Hepatocyte (in vitro differentiated cells): ENCODE data around the gene PTGES. TPM values are rescaled to one million over a fixed set of nuclear protein-coding genes. Genes with fewer than 3 reads are reported as not detected.
A peak's percentile ranks its signal among the peaks of the same experiment; 100 is the strongest.
"Not testable (repeated sequence)": the region's sequence is repeated elsewhere in the genome, so short reads cannot be mapped to it uniquely, and the experiment has no call there.

Experiments
- DNase-seq: peaks from one replicate; pipeline ENCODE4 v3.0.0-alpha.2; 2016; ENCODE audit warnings: low spot score
- H2AFZ ChIP-seq: fragments of 200-600 bp; sonication (generic); 2 replicates; pipeline ENCODE4 v1.6.0; 2016; ENCODE audit warnings: antibody characterized with exemption, mild to moderate bottlenecking
- H3K27ac ChIP-seq: fragments of 200-600 bp; sonication (generic); 2 replicates; pipeline ENCODE4 v1.5.1; 2016; ENCODE audit warnings: mild to moderate bottlenecking
- H3K27me3 ChIP-seq: fragments of 200-600 bp; sonication (generic); 2 replicates; pipeline ENCODE4 v1.6.1; 2016
- H3K36me3 ChIP-seq: fragments of 200-600 bp; sonication (generic); replicated peaks from 2 replicates; pipeline ENCODE4 v1.5.1; 2016; ENCODE audit warnings: low read depth; ENCODE audit not compliant: insufficient read depth
- H3K4me1 ChIP-seq: fragments of 200-600 bp; sonication (generic); 2 replicates; pipeline ENCODE4 v1.5.1; 2016; ENCODE audit warnings: mild to moderate bottlenecking, moderate library complexity; ENCODE audit not compliant: insufficient read depth
- H3K4me2 ChIP-seq: fragments of 200-600 bp; sonication (generic); 2 replicates; pipeline ENCODE4 v1.6.0; 2016
- H3K4me3 ChIP-seq: fragments of 200-600 bp; sonication (generic); 2 replicates; pipeline ENCODE4 v1.5.1; 2016; ENCODE audit warnings: mild to moderate bottlenecking
- H3K79me2 ChIP-seq: fragments of 200-600 bp; sonication (generic); 2 replicates; pipeline ENCODE4 v1.6.0; 2017; ENCODE audit warnings: mild to moderate bottlenecking
- H3K9me2 ChIP-seq: fragments of 200-600 bp; sonication (generic); replicated peaks from 2 replicates; pipeline ENCODE4 v1.6.0; 2017; ENCODE audit warnings: mild to moderate bottlenecking; ENCODE audit not compliant: insufficient read depth
- H3K9me3 ChIP-seq: fragments of 200-600 bp; sonication (generic); 2 replicates; pipeline ENCODE4 v1.5.1; 2016; ENCODE audit warnings: low read depth, mild to moderate bottlenecking
- H4K20me1 ChIP-seq: fragments of 200-600 bp; sonication (generic); 2 replicates; pipeline ENCODE4 v1.6.0; 2016; ENCODE audit warnings: mild to moderate bottlenecking; ENCODE audit not compliant: insufficient read depth, poor library complexity, severe bottlenecking
- CTCF ChIP-seq: fragments of 200-600 bp; sonication (generic); IDR thresholded peaks from 2 replicates; pipeline ENCODE4 v1.5.1; 2016; ENCODE audit warnings: antibody characterized with exemption, mild to moderate bottlenecking; ENCODE audit not compliant: poor library complexity
- EZH2 ChIP-seq: fragments of 200-600 bp; sonication (generic); IDR thresholded peaks from 2 replicates; pipeline ENCODE4 v1.6.1; 2016; ENCODE audit warnings: antibody characterized with exemption, mild to moderate bottlenecking, borderline replicate concordance
- EZH2phosphoT487 ChIP-seq: fragments of 200-600 bp; sonication (generic); IDR thresholded peaks from one replicate; pipeline ENCODE4 v1.6.1; 2018; ENCODE audit warnings: antibody characterized with exemption, mild to moderate bottlenecking, low read depth, moderate library complexity; ENCODE audit not compliant: unreplicated experiment, severe bottlenecking
- WGBS: methylation state at CpG from one replicate; pipeline ENCODE4 v1.1.6; 2016; ENCODE audit warnings: low lambda C conversion rate; ENCODE audit errors: missing lambda C conversion rate; 5-methylcytosine and 5-hydroxymethylcytosine counted together
- polyA plus RNA-seq: library from polyadenylated mRNA; unstranded; fragments of >200 nt; fragmentation: Nextera tagmentation; extraction: Ambion mirVana; gene quantifications from 2 replicates; pipeline ENCODE4 v1.2.1, GENCODE V29; 2016
- total RNA-seq: library from RNA; depleted of rRNA; stranded (reverse); fragments of >200 nt; gene quantifications from 2 replicates; pipeline ENCODE4 v1.2.3, GENCODE V29; 2014

The PTGES gene
- total and polyA plus RNA-seq, 2 experiments from 2014 or later: 26.4 to 94.9 TPM

GRCh38 chr9:129768486-129768885, 15.6 kb upstream of the PTGES start:
- no peaks in the 10 kb centered on the region for H3K9me2 ChIP-seq
- H3K4me1 ChIP-seq: no peaks in the 10 kb centered on the region
- no peak overlapping the region for H3K27ac ChIP-seq
- WGBS: 91% methylated on average over 6 of the region's 6 CpGs
- no peaks in the 10 kb centered on the region for H3K79me2 ChIP-seq
- no peaks in the 10 kb centered on the region for H3K9me3 ChIP-seq
- H4K20me1 ChIP-seq: no peaks in the 10 kb centered on the region
- no peak for TF ChIP-seq CTCF
- no peak for TF ChIP-seq EZH2
- TF ChIP-seq EZH2phosphoT487: no peak
- no peak overlapping the region for H3K4me3 ChIP-seq
- H3K27me3 ChIP-seq: no peaks in the 10 kb centered on the region
- H3K4me2 ChIP-seq: no peak overlapping the region
- DNase-seq: no peak
- H2AFZ ChIP-seq: no peak overlapping the region
- no peaks in the 10 kb centered on the region for H3K36me3 ChIP-seq

DNA sequence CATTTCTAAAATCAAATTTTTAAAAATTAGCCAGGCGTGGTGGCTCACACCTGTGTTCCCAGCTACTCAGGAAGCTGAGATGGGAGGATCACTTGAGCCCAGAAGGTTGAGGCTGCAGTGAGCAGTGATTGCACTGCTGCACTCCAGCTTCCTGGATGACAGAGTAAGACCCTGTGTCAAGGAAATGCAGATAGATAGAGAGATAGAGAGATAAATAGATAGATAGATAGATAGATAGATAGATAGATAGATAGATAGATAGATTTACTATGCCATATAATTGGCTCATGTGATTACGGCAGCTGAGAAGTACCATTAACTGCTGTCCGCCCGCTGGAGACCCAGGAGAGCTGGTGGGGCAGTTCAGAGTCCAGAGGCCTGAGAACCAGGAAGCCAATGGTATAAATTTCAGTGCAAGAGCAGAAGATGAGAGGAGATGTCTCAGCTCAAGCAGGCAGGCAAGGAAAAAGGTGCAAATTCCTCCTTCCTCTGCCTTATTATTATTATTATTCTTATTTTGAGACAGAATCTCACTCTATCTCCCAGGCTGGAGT, 13.0 kb upstream of the PTGES start:
- no peaks in the 10 kb centered on the region for H3K27me3 ChIP-seq
- H3K4me2 ChIP-seq: no peak overlapping the region
- H3K9me2 ChIP-seq: no peaks in the 10 kb centered on the region
- no peak overlapping the region for H2AFZ ChIP-seq
- TF ChIP-seq CTCF (no peak), EZH2phosphoT487 (no peak), EZH2 (no peak)
- H3K79me2 ChIP-seq: no peaks in the 10 kb centered on the region
- DNase-seq: no peak
- no peak overlapping the region for H3K4me3 ChIP-seq
- 86% methylated on average over 4 of the region's 4 CpGs for WGBS
- peaks cover 19% of the 10 kb centered on the region for H3K4me1 ChIP-seq
- no peak overlapping the region for H3K27ac ChIP-seq
- H3K36me3 ChIP-seq: no peaks in the 10 kb centered on the region
- no peaks in the 10 kb centered on the region for H3K9me3 ChIP-seq
- H4K20me1 ChIP-seq: no peaks in the 10 kb centered on the region

DNA sequence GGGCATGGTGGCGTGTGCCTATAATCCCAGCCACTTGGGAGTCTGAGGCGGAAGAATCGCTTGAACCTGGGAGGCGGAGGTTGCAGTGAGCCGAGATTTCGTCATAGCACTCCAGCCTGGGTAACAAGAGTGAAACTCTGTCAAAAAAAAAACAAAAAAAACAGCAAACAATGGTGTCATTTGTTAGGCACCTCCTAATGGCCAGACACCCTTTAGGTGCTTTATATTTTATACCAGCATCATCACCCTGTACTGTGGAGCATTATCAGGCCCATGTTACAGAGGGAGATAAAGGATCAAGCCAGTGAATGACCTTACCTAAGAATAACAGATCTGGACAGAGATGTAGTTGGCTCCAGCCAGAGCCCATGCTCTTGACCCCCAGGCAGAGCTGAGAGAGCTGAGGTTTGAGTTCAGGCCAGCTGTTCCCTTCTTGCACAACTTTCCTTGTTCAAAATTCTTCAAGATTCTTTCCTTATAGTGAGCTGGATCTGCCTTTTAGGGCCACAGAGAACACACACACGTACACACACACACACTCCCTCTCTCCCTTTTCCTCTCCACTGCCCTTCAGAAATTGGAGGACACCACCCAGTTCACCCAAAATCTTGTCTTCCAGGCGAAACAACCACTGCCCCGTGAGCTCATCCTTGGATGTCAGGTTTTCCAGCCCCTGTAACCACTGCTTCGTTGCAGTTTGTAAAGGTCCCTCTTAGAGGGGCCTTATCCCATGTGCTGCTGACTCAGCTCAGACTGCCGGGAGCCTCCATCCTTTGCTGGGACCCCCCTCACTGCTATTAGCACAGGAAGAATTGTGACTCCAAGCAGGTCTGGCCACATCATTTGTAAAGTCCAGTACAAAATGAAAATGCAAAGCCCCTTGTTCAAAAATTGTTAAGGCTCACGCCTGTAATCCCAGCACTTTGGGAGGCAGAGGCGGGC, 10.4 kb upstream of the PTGES start:
- TF ChIP-seq EZH2 (no peak), CTCF (no peak), EZH2phosphoT487 (no peak)
- Histone ChIP-seq H4K20me1 (no peaks in the 10 kb centered on the region), H2AFZ (no peak overlapping the region), H3K27ac (peak overlapping the region; percentile 83), H3K79me2 (no peaks in the 10 kb centered on the region), H3K36me3 (no peaks in the 10 kb centered on the region), H3K9me2 (no peaks in the 10 kb centered on the region), H3K27me3 (no peaks in the 10 kb centered on the region), H3K4me3 (no peak overlapping the region), H3K4me1 (peaks cover 19% of the 10 kb centered on the region), H3K4me2 (no peak overlapping the region), H3K9me3 (no peaks in the 10 kb centered on the region)
- no peak for DNase-seq
- 73% methylated on average over 13 of the region's 13 CpGs for WGBS

DNA sequence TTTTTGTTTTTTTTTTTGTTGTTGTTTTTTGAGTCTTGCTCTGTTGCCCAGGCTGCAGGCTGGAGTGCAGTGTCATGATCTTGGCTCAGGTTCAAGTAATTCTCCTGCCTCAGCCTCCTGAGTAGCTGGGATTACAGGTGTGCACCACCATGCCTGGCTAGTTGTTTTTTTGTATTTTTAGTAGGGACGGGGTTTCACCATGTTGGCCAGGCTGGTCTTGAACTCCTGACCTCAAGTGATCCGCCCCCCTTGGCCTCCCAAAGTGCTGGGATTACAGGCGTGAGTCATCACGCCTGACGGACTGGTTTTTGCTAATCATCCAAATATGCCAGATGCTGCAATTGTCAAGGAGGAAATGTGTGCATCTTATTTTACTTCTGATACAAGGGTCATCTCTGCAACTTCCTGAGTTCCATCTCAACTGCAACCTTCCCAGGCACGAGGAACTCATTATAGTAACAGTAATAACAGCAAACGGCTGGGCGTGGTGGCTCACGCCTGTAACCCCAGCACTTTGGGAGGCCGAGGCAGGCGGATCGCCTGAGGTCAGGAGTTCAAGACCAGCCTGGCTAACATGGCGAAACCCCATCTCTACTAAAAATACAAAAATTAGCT, 9.6 kb upstream of the PTGES start:
- H3K9me3 ChIP-seq, H4K20me1 ChIP-seq, H2AFZ ChIP-seq, H3K27me3 ChIP-seq, H3K4me3 ChIP-seq, H3K9me2 ChIP-seq, H3K36me3 ChIP-seq, H3K79me2 ChIP-seq, DNase-seq: not testable (repeated sequence)
- 73% methylated on average over 13 of the region's 13 CpGs for WGBS
- Histone ChIP-seq H3K4me1 (peaks cover 19% of the 10 kb centered on the region), H3K27ac (peak overlapping the region; percentile 84), H3K4me2 (peak overlapping the region; percentile 55)
